ENCODE data around the gene NEUROG3.
"Not testable (repeated sequence)": the region's sequence is repeated elsewhere in the genome, so short reads cannot be mapped to it uniquely, and the experiment has no call there.

Gene NEUROG3

GRCh38 chr10:69571618-69572158 is 1.5 kb downstream of the NEUROG3 start:
- DNase-seq = no peak

GRCh38 chr10:69570050-69570816 is 3.0 kb downstream of the NEUROG3 start:
- DNase-seq = no peak

- DNase-seq = no peak
Observed at GRCh38 chr10:69569396-69569934, 3.8 kb downstream of the NEUROG3 start.

GRCh38 chr10:69568472-69569395 is 4.5 kb downstream of the NEUROG3 start:
- DNase-seq = no peak

DNA sequence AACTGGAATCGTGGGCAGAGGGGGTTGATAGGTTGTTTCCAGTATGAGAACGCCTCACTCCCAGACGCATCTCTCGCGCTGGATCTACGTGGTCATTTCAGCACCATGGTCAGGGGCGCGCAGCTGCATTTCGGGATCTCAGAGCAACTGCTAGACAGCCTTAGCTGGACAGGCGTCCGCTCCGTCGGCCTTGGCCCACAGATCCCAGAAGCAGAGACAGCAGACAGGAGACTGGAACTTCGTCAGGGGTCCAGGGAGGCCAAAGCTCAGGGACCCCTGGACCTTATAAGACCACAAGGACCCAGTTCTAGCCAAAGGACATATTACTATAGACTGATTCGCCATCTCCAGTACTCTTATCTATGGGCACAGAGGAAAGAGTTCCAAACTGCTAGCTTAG is 5.3 kb downstream of the NEUROG3 start:
- DNase-seq = no peak

DNA sequence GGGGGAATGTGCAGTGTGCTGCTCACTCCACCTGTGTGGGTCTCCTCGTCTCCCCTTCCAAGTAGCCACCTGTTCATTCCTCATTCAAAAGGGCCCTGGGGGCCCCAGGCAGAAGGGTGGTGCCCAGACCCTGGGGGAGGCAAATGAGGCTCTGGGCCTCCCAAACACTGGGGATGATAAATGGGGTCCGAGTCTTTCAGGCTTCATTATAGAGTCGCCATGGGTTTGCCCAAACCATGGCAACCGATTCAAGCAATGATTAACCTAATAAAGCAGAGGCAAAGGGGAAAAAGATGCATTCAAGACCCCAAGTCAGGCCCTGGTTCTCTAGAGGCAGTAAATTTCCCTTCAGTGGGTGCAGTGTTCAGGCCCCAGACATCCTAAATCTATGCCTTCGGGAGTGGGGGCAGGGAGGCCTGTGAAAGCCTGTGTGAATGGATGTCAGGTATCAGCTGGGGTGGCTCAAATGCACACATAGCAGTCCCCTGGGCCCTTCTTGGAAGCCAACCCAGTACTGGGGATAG is 10.4 kb downstream of the NEUROG3 start:
- no peak for DNase-seq

- DNase-seq = no peak
Observed at GRCh38 chr10:69559525-69559924, 13.7 kb downstream of the NEUROG3 start.

- DNase-seq = no peak
Observed at GRCh38 chr10:69558559-69558958, 14.7 kb downstream of the NEUROG3 start.

GRCh38 chr10:69554611-69555010 is 18.6 kb downstream of the NEUROG3 start:
- no peak for DNase-seq

DNA sequence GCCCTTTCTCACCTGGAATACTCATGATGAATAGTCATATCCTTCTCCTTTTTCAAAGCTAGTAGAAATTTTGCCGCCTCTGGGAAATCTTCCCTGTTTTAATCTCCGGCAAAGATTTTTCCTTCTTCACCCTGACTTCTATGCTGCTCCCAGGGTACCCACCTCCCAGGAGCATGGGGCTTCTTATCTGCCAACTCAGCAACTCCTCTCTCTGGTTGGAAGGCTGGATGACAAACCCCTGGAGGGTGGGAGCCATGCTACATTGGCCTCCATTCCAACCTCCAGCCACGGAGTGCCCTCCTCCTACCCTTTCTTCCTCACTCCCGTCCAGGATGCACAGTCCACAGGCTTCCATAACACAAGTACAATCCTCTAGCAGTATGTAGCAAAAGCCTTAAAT is 19.9 kb downstream of the NEUROG3 start:
- no peak for DNase-seq

DNA sequence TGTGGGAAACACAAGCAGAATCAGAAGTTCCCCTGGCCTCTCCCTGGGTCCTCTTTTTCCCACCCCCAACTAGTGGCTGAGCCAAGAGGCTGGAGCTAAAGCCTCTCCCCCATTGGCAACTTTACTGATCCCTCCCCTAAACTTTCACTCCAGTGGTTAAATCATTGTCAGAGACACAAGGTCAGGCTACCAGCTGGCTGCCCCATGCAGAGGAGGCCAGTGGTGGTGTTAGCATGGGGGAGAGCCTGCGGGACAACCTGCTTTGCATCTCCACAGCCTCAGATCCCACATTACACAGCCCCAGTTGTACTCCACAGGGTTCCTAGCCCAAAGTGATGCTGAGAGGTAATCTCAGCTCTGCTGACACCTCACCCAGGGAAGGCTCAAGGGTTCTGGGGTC is 21.0 kb downstream of the NEUROG3 start:
- DNase-seq = no peak

- no peak for DNase-seq
Observed at GRCh38 chr10:69549959-69550358, 23.3 kb downstream of the NEUROG3 start.

DNA sequence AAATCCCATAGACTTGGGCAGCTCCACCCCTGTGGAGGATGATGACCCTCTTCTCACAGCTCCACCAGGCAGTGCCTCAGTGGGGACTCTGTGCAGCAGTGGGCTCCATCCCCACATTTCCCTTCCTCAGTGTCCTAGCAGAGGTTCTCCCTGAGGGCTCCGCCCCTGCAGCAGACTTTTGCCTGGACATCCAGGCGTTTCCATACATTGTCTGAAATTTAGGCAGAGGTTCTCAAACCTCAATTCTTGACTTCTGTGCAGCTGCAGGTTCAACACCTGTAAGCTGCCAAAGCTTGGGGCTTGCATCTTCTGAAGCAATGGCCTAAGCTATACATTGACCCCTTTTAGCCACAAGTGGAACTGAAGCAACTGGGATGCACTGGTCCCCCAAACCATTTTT is 31.8 kb downstream of the NEUROG3 start:
- DNase-seq = no peak

GRCh38 chr10:69538461-69538860 is 34.8 kb downstream of the NEUROG3 start:
- no peak for DNase-seq

DNA sequence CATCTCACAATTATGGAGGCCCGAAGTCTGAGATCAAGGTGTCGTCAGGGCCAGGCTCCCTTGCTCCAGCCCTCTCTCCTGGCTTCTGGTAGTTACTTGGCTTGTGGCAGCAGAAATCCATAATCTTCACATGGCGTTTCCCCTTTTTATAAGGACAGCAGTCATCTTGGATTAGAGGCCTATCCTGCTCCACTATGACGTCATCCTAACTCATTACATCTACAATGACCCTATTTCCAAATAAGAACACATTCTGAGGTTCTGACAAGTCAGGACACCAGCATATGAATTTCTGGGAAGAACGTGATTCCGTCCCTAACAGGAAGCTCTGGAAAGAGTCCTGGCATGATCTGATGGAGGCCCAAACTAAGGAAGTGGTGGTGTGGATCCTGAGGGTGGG is 35.8 kb downstream of the NEUROG3 start:
- DNase-seq = no peak

DNA sequence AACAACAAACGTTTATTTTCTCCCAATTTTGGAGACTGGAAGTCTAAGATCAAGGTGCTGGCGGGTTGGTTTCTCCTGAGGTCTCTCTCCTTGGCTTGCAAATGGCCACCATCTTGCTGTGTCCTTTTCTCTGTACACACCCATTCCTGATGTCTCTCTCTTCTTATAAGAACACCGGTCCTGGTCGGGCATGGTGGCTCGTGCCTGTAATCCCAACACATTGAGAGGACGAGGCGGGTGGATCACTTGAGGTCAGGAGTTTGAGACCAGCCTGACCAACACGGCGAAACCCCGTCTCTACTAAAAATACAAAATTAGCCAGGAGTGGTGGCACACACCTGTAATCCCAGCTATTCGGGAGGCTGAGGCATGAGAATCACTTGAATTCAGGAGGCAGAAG is 36.7 kb downstream of the NEUROG3 start:
- DNase-seq = not testable (repeated sequence)

DNA sequence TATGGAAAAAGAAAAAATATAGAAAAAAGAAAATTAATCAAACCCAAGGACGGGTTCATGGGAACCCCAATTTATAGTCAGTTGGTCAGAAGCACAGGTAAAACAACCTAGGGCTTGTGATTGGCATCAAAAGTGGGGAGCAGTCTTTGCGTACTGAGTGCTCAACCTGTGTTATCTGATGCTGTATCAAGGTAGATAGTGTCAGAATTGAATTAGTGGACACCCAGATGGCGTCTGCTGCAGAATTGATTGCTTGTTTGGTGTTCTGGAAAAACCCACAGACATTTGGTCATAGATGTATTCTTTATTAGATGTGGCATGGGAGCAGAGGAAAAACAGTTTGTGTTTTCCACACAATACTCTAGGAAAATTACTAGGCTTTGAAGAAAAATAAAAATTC is 39.6 kb downstream of the NEUROG3 start:
- DNase-seq = no peak

DNA sequence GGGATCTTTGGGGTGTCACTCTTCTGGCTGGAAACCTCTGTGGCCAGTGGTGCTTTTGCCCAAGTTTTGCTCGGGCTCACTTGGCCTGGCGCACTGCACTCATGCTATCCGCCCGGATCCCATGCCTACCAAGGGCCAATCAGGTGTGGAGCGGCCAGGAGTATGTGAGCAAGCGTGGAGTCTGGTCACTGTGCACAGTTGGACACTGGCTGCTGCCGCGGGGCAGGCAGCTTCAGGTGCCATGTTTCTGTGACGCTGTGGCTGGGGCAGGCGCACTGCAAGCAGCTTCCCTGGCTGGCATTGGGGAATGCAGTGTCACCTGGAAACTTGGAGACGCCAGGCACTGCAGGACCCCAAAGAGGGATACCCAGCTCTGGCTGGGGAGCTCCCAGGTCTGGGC is 45.3 kb downstream of the NEUROG3 start:
- no peak for DNase-seq

Measured in NCI-H1092 (cell line).